GM18499 (cell line): Measurements from ENCODE around the gene MAP1S.

Experiments
- ATAC-seq: cut with Tn5 transposase; IDR thresholded peaks from one replicate; pipeline ENCODE4 v1.9.1; 2021; ENCODE audit warnings: moderate number of reproducible peaks; ENCODE audit not compliant: insufficient read depth, unreplicated experiment

The MAP1S gene, protein sequence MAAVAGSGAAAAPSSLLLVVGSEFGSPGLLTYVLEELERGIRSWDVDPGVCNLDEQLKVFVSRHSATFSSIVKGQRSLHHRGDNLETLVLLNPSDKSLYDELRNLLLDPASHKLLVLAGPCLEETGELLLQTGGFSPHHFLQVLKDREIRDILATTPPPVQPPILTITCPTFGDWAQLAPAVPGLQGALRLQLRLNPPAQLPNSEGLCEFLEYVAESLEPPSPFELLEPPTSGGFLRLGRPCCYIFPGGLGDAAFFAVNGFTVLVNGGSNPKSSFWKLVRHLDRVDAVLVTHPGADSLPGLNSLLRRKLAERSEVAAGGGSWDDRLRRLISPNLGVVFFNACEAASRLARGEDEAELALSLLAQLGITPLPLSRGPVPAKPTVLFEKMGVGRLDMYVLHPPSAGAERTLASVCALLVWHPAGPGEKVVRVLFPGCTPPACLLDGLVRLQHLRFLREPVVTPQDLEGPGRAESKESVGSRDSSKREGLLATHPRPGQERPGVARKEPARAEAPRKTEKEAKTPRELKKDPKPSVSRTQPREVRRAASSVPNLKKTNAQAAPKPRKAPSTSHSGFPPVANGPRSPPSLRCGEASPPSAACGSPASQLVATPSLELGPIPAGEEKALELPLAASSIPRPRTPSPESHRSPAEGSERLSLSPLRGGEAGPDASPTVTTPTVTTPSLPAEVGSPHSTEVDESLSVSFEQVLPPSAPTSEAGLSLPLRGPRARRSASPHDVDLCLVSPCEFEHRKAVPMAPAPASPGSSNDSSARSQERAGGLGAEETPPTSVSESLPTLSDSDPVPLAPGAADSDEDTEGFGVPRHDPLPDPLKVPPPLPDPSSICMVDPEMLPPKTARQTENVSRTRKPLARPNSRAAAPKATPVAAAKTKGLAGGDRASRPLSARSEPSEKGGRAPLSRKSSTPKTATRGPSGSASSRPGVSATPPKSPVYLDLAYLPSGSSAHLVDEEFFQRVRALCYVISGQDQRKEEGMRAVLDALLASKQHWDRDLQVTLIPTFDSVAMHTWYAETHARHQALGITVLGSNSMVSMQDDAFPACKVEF

DNA sequence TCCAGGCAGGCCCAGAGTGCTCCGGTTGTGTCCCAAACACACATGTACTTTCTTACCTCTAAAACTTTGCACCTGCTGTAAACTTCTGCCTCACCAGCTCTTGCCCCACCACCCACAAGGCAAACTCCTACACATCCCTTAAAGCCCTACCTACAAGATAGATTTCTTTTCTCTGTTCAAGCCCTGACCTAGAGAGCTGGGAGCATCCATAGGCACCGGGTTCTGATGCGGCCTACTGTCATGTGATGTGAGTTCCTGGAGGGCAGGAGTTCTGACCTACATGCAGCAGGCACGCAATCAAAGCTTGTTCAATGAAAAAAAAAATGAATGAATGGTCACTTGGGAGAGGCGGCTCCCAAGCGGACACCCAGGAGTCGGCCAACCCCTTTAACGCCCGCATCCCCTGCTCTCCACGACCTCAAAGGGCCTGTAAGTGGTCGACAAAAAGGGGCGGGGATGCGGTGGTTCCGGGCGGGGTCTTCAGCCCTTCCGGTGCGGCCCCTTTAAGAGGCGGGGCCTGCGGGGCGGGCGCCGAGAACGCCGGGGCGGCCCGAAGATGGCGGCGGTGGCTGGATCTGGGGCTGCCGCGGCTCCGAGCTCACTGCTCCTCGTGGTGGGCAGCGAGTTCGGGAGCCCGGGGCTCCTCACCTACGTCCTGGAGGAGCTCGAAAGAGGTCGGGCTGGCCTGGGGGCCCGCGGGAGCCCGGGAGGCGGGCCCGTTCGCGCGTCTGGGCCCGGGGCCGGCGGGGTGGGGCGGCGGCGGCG is at the start of gene MAP1S:
TSS of gene MAP1S (plus strand) at position 534 of the 765 bp plus-strand sequence. CDS start at position 557, 23 bp downstream.
- no peak for ATAC-seq

DNA sequence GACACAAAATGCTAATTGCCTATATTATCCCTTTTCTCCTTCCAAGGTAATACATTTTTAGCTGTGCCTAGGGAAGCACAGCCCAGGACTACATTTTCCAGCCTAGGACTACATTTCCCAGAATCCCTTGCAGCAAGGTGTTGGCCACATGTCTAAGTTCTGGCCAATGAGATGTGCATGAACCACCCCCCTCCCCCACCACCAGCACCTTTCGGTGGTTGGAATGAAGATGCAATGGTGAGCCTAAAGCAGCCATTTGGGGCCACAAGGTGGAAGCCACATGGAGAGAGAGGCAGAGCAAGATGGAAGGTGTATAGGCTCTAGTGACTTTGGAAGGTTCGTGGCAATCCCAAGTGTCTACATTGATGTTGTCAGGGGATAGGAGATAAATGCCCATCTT is 47.4 kb upstream of the MAP1S start:
- ATAC-seq, result no peak

DNA sequence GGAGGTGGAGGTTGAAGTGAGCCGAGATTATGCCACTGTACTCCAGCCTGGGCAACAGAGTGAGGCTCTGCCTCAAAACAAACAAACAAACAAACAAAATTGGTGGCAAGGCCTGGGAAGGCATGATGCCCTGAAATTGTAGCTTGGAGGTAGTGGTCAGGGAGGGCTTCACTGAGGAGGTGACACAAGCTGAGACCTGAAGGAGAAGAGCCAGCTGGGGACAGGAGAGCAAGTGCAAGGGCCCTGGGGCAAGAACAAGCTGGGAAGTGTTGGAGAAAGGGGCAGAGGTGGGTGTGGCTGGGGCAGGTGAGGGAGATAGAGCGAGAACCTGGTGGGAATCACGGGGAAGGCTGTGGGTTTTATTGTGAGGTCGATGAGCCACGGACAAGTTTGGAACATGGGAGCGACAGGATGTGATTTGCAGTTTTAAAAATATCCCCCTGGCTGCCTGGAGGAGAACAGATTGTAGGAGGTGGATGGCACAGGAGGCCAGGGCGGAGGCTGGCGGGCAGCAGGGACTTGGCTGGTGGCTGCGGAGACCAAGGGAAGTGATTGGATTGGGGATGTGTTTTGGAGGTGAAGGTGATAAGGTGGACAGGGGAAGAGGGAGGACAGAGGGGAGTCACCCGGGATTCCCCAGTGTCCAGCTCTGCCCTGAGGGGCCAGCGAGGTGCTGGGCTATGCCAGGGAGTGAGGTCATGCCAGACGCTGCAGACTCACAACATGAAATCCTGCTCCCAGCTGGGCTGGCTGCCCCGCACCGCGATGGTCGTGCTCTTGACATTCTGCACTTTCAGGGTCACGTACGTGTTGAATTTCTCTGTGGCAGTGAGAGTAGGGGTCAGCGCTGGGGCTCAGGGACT is 45.1 kb upstream of the MAP1S start:
- ATAC-seq, result no peak

DNA sequence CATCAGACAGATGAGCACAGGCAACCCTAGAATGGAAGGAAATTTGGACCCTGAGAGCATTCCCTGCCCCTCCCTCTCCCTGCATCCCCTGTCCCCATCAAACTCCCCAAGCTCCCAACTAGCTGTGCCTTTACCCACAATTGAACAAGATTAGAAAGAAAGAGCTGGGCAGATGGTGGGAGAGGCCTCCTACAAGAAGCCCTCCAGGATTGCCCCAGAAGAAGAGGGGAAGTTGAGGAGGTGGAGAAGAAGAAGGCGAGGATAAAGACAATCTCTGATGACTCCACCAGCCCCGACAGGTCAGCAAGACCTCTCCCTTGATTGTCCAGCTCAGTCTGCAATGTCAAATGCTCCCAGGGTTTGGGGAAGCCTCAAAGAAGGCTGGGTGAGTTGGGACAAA is 43.0 kb upstream of the MAP1S start:
- ATAC-seq, result no peak

DNA sequence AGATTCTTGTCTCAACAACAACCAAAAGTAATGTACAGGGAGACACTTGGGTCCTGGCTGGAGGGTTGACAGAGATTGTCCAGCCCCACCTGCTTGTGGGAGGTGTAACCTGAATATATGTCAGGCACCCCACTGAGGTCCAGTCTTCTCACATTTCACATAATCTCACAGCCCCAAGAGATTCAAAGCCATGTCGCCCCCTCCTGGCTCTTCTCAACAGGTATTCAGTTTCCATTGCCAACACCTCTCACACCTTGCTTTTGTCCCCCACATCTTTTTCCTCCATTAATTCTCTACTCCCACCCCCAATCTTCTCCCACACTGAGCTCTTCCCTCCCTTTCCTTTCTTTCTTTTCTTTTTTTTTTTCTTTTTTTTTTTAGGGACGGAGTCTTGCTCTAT is 42.3 kb upstream of the MAP1S start:
- ATAC-seq, result no peak

DNA sequence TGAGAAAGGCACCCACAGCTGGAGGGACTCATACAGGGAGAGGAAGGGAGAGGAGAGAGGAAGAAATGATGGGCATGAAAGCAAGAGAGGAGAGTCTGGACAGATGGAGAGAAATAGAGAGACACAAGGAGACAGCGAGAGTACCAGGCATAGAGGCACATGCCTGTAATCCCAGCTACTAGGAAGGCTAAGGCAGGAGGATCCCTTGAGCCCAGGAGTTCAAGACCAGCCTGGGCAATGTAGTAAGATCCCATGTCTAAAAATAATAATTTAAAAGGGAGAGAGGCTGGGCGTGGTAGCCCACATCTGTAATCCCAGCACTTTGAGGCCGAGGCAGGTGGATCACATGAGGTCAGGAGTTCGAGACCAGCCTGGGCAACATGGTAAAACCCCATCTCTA is 40.4 kb upstream of the MAP1S start:
- no peak for ATAC-seq

DNA sequence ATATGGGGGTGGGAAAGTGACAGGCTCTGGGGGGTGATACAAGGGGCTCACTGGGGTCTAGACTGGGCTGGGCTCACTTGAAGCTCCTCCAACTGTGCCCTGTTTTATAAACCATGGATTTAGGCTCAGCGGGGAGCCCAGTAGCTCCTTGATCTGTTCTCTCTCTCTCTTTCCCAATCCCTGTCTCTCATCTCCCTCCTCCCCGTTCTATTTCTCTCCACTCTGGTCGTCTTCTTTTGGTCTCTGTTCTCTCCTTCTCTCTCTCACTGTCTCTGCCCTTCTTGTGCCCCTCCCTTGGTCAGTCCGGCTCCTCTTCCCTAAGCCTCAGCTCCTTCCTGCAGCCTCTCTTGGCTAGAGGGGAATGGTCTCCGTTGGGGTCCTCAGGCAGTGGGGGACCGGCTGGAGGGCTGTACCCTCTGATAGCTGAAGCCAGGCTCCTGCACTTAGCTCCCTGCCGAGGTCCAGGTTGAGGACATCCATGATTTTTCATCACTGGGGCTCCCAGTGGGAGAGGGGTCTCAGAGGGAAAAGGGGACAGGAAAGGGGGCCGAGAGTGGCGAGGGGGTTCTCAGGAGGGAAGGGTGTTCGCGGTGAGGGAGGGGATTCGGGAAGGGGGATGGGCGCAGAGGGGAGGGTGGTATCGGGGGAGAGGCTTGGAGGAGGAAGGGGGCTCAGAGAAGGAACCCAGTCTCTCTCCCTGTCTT is 39.6 kb upstream of the MAP1S start:
- no peak for ATAC-seq

DNA sequence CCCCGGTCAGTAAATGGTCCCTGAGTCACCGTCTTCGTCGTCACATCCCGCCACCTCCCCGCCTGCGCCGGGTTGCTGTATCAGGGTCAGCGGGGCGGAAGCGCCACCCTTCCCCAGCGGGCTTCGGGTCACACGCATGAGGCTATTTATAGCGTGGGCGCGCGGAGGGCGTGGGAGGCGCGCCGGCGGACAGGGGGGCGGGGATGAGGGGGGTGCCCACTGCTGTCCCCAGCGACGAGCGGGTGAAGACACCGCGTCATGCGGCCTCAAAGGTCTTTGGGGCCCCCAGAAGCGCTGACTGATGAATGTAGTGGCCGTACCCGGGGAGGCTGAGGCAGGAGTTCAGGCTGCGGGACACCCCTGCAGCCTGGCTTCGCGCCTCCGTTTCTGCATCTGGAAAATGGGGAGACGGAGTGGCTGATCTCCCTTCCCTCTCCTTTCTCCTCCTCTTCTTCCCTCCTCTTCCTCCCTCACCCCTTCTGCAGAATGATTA is 39.0 kb upstream of the MAP1S start:
- no peak for ATAC-seq

DNA sequence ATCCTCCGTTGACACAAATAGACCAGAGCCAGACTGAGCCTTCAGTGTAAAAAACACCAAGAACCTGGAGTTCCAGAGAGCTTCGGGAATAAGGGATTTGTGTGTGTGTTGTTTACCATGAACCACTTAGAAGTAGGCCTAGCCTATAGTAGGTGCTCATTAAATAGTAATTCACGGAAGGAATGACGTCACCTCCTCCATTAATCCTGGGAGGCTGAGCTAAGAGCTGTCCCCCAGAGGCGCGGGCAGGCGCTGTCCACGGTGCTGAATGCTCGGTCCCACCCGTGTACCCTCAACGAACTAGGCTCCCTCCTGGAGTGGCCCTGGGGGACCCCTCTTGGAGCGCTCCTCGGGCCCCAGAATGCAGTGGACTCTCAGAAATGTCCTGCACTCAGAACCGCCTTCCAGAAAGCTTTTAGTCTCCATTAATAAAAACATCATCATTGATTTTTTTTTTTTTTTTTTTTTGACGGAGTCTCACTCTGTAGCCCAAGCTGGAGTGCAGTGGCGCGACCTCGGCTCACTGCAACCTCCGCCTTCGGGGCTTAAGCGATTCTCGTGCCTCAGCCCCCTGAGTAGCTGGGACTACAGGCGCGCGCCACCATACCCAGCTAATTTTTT is 37.7 kb upstream of the MAP1S start:
- no peak for ATAC-seq

DNA sequence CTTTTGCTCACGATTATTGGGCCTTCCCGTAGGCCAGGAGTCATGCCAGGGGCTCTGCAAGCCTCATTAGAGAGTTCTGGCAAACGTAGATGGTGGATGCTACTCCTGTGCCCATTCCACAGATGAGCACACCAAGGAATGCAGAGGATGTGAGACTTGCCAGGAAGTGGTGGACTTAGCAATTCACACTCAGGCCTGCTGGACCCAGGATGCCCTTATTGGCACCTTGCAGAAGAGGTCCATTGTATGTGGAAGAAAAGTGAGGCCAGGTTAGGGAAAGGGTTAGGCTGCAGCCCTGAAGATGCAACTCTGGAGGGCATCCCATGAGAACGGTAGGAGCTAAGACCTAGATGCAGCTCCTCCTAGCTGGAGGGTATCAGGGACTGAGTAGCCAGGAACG is 37.0 kb upstream of the MAP1S start:
- no peak for ATAC-seq

DNA sequence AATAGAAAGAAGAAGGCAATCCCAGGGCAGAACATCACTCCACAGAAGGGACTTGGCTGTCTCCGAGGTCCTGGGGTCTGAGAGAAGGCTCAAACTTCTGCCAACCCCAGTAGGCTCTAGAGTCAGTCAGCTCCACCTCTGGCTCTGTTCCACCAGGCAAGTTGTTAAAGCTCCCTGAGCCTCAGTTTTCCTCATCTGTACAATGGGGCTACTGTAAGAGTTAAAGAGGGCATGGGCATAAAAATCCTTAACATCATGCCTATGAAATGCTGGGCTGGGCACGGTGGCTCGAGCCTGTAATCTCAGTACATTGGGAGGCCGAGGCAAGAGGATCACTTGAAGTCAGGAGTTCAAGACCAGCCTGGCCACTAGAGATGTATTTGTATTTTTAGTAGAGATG is 36.2 kb upstream of the MAP1S start:
- ATAC-seq, result no peak

DNA sequence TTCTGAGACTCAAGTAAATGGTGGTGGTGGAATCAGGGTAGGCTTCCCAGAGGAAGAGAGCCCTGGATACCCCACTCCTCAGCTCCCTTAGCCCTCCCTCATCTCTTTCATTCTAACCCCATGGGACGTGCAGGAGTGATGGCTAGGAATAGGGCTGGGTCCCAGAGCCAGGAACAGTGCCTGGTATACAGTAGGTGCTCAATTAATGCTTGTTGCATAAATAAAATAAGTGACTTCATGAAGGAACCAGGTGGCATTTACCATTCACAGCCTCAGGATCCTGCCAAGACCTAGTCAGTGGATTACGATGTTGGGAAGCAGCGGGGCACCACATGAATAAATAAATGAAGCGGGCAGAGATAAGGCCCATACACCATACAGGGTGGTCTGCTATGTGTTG is 35.0 kb upstream of the MAP1S start:
- ATAC-seq, result no peak

DNA sequence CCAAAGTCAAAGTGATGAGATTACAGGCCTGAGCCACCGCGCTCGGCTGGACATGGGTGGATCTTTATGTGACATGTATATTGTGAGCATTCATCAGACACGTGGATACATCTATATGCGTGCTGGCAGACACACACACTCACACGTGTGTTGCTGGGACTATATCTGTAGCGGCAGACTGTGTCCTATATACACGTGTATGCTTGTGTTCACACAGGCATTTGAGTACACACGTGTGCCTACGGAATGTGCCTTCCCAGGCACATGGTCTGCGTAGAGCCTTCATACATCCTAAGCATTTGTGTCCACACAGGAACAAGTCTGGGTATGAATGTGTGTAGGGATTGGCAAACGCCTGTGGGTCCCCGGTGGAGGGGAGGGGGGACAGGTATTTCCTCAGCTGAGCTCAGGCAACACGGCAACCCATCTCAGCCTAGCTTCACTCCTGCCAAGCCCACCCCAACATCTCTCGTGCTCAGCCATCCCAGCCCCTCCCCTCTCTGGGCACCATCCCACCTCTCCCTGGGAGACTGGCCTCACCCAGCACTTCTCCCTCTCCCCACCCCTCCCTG is 33.7 kb upstream of the MAP1S start:
- ATAC-seq, result no peak

DNA sequence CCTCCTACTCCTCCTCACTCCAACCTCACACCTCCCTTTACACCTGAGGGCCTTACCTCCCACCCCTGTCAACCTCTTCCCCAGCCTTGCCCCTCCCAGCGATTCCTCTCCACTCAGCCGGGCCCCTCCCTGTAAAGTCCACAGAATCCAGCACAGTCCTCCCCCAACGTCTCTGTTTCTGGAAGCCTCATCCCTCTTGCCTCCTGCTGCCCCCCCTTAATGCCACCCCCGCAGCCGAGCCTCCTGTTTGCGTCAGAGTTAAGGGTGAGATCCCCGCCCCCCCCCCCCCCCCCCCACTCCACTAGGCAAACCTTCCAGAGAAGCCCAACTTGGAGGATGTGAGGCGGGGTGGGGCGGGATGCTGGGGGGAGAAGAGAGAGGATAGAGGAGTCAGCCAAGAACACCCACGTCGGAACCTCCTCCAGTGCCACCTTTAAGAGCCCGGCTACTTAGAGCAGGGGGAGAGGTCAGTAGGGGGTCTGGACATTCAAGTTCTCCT is 33.2 kb upstream of the MAP1S start:
- no peak for ATAC-seq

DNA sequence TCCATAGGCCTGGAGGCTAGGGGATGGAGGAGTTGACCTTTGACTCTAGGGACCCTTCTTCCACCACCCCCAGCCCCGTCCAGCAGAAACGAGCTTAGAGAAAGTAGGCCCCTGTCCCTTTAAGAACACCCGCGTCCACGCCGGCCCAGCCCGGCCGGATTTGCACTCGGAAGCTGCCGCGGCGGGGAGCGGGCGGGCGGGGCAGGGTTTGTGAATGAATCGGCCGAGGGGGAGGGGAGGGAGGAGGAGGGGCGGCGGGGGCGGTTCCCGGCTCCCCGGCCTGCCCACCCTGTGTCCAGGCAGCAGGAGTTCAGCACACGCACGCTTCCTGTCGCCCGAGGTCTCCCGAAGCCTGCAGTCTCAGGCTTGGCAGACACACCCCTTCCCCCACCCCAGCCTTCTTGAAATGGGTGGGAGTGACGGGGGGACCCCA is 32.7 kb upstream of the MAP1S start:
- ATAC-seq, result no peak

DNA sequence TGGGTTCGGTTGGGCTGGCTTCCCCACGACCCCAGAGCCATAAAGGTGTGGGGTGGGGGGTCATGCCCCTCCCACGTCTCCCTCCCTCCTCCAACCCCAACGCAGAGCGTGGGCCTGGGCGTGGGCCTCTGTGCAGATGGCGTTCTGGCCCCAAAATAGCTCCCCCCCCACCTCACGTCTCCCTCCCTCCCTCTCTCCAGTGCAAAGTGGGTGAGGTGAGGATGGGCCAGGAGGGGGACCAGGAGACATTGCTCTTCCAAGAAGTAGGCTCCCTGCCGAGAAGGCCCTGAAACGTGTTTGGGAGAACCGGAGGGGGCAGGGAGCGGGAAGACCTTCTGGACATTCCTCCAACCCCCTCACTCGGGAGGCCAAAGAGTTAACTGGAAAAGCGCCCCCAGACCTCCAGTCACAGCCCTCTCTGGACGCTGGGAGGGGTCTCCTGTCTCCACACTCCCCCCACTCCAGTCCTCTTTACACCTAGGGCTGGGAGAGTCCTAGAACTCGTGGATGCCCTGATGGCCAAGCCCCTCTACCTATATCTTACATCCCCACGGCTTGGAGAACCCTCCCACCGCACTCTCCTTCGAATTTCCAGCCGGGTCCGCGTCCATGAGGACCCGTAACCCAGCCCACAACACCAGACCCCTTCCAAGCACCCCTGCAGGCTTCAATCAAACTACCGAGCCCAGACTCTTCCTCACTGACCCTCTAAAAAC is 32.0 kb upstream of the MAP1S start:
- ATAC-seq, result no peak
